ENCODE results near the gene KCNJ6. TPM values are rescaled to one million over a fixed set of nuclear protein-coding genes. Genes with fewer than 3 reads are reported as not detected.

Gene KCNJ6
- total RNA-seq, 6 experiments from 2014 or later = not detected

GRCh38 chr21:37642493-37642892, 273.8 kb downstream of the KCNJ6 start:
- peak; percentile 23; the same call in 1 of the 2 replicates for TF ChIP-seq CTCF (IDR thresholded peaks at IDR 0.05)
- no peak for DNase-seq
- H3K36me3 Mint-ChIP-seq (ENCODE audit: low read depth) = 0 out of 2 replicates have a peak, but pooled peaks cover 4% of the 10 kb centered on the region
- H3K4me3 Mint-ChIP-seq = no peak overlapping the region
- no peak overlapping the region for H3K27ac Mint-ChIP-seq
- peaks cover 24% of the 10 kb centered on the region for H3K4me1 Mint-ChIP-seq (ENCODE audit: low read depth)
- no peaks in the 10 kb centered on the region for H3K9me3 Mint-ChIP-seq
- peaks cover 26% of the 10 kb centered on the region for H3K27me3 Mint-ChIP-seq (ENCODE audit: insufficient read depth)

GRCh38 chr21:37639756-37640155, 276.5 kb downstream of the KCNJ6 start:
- Mint-ChIP-seq H3K9me3 (no peaks in the 10 kb centered on the region), H3K36me3 (ENCODE audit: low read depth) (0 out of 2 replicates have a peak, but pooled peaks cover 4% of the 10 kb centered on the region), H3K27ac (no peak overlapping the region)

GRCh38 chr21:37636152-37636860, 280.0 kb downstream of the KCNJ6 start:
- peak; percentile 82 for DNase-seq
- Mint-ChIP-seq H3K4me3 (peak overlapping the region; percentile 70), H3K9me3 (no peaks in the 10 kb centered on the region), H3K4me1 (ENCODE audit: low read depth) (peaks cover 23% of the 10 kb centered on the region), H3K36me3 (ENCODE audit: low read depth) (peaks cover 6% of the 10 kb centered on the region; the same call in 1 of the 2 replicates), H3K27me3 (ENCODE audit: insufficient read depth) (peaks cover 14% of the 10 kb centered on the region), H3K27ac (peak overlapping the region; percentile 74)
- TF ChIP-seq CTCF (IDR thresholded peaks at IDR 0.05) = no peak

More at GRCh38 chr21:37639756-37640155, 276.5 kb downstream of the KCNJ6 start:
- no peak overlapping the region for H3K4me3 Mint-ChIP-seq
- peaks cover 24% of the 10 kb centered on the region for H3K27me3 Mint-ChIP-seq (ENCODE audit: insufficient read depth)
- TF ChIP-seq CTCF (IDR thresholded peaks at IDR 0.05) = no peak
- DNase-seq = no peak
- peaks cover 37% of the 10 kb centered on the region for H3K4me1 Mint-ChIP-seq (ENCODE audit: low read depth)

GRCh38 chr21:37631319-37632117, 284.7 kb downstream of the KCNJ6 start:
- H3K4me3 Mint-ChIP-seq = no peak overlapping the region
- DNase-seq = no peak
- peaks cover 5% of the 10 kb centered on the region; the same call in 1 of the 2 replicates for H3K36me3 Mint-ChIP-seq (ENCODE audit: low read depth)
- TF ChIP-seq CTCF (IDR thresholded peaks at IDR 0.05) = no peak
- peaks cover 11% of the 10 kb centered on the region for H3K27me3 Mint-ChIP-seq (ENCODE audit: insufficient read depth)
- H3K9me3 Mint-ChIP-seq = no peaks in the 10 kb centered on the region
- no peak overlapping the region for H3K27ac Mint-ChIP-seq
- H3K4me1 Mint-ChIP-seq (ENCODE audit: low read depth) = peaks cover 10% of the 10 kb centered on the region

GRCh38 chr21:37630872-37631271, 285.4 kb downstream of the KCNJ6 start:
- DNase-seq = no peak
- peaks cover 11% of the 10 kb centered on the region for H3K27me3 Mint-ChIP-seq (ENCODE audit: insufficient read depth)
- no peak for TF ChIP-seq CTCF (IDR thresholded peaks at IDR 0.05)
- H3K9me3 Mint-ChIP-seq = no peaks in the 10 kb centered on the region
- H3K4me3 Mint-ChIP-seq = no peak overlapping the region
- no peak overlapping the region for H3K27ac Mint-ChIP-seq
- H3K4me1 Mint-ChIP-seq (ENCODE audit: low read depth) = peaks cover 3% of the 10 kb centered on the region
- H3K36me3 Mint-ChIP-seq (ENCODE audit: low read depth) = peaks cover 5% of the 10 kb centered on the region; the same call in 1 of the 2 replicates
